GM13976 (cell line): ENCODE measurements around the gene PPIA.
"Not testable (repeated sequence)": the region's sequence is repeated elsewhere in the genome, so short reads cannot be mapped to it uniquely, and the experiment has no call there.

Experiments
- DNase-seq: peaks from one replicate; pipeline ENCODE4 v3.0.0; 2012; ENCODE audit warnings: low spot score
- in situ Hi-C: fragments of 300-500 bp; cut with MboI; formaldehyde crosslinking; loops from one replicate; pipeline ENCODE4 v1.12.0; 2022; ENCODE audit warnings: low sequenced_read_pairs, mixed read lengths, inconsistent platforms; ENCODE audit not compliant: unreplicated experiment
- TF ChIP-seq, protein P1 (sequence below): IDR thresholded peaks from 2 replicates; pipeline ENCODE4 v1.5.1; 2012; ENCODE audit warnings: borderline replicate concordance, mild to moderate bottlenecking; ENCODE audit not compliant: insufficient read depth; ENCODE audit errors: extremely low read depth, missing control alignments, control extremely low read depth

The PPIA gene

DNA sequence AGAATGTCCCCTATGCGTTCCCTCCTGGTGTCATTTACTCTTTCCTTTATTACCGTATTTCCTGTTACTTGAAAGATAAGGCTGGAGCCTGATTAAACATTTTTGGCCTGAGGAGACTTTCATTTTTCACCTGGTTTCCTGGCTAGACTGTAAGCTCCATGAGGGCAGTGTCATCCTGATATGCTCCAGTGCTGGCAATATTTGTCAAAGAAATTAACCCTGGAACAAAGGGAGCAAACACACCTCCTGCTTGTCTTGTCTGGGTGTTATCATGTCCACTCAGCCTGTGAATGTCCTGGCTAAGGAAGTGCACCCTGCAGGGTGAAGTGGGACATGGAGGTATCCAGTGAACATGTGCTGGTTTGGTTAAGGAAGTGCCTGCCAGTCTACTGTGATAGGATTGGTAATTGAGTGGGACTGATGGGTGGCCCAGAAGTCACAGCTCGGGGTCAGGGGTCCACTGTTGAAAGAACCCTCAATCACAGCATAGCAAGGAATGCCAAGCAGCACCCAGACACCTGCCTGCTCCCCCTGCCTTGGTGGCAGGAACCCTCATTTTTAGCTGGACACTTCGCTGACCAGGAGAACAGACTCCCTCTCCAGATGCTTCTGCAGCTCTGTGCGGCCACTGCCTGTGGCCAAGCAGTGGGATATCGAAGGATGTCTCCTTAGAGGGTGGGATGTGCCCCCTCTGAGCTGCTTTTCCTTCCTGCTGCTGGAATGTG lies 20.9 kb upstream of the PPIA start:
- DNase-seq: no peak
- TF ChIP-seq, protein P1, sequence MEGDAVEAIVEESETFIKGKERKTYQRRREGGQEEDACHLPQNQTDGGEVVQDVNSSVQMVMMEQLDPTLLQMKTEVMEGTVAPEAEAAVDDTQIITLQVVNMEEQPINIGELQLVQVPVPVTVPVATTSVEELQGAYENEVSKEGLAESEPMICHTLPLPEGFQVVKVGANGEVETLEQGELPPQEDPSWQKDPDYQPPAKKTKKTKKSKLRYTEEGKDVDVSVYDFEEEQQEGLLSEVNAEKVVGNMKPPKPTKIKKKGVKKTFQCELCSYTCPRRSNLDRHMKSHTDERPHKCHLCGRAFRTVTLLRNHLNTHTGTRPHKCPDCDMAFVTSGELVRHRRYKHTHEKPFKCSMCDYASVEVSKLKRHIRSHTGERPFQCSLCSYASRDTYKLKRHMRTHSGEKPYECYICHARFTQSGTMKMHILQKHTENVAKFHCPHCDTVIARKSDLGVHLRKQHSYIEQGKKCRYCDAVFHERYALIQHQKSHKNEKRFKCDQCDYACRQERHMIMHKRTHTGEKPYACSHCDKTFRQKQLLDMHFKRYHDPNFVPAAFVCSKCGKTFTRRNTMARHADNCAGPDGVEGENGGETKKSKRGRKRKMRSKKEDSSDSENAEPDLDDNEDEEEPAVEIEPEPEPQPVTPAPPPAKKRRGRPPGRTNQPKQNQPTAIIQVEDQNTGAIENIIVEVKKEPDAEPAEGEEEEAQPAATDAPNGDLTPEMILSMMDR: no peak
- in situ Hi-C loops: no loop called here

DNA sequence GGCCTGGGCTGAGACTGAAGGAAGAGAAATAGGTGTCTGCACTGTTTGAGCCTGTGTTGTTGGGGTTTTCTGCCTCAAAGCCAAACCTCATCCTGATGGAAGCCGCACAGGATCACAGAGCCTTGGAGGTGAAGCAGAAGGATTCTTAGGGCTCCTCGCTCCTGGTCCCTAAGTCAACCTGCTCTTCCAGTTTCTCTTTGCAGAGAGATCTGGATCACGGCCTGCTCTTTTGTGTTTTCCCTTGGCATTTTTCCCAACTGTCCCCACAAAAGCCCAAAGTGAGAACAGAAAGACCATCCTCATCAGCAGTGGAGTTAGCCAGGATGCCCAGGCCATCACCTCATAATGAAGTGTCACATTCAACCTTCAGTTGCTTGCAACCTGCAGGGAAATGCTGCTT lies 20.3 kb upstream of the PPIA start:
- no peak for DNase-seq
- TF ChIP-seq, protein P1: no peak
- in situ Hi-C loops: no loop called here

DNA sequence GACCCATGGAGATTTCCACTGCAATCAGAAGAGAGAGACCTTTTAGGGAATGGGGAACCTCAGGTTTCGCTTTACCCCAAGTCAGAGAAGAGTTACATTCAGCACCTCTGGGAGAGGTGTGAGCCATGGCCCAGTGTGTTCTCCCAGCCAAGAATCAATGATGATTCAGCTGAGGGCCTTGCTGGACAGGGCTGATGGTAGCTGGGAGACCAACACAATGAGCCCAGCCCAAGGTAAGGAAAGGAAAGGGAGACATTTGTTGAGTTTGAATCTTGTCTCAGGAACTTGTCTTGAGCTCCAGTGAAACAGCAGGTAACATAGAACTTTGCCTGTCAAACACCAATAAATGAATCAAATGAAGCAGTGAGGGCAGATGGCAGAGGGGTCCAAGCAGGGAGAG lies 14.0 kb upstream of the PPIA start:
- in situ Hi-C loops: no loop called here
- TF ChIP-seq, protein P1: no peak
- DNase-seq: no peak

DNA sequence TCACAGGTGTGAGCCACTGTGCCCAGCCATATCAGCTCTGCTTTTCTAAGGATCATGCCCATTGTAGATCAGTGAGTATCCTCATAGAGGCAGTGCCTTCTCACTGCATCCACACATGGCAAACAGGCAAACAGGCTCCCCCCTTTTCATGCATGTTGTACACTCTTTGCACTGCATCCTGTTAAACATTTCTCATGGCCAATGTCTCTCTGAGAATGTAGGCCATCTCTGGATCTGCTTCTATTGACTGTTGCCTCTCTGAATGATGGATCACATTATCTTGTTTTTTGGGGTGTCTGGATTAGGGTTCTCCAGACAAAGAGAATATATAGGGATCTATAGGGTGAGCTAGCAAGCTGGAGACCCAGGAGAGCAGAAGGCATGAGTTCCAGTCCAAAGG lies 13.1 kb upstream of the PPIA start:
- no peak for DNase-seq
- in situ Hi-C loops: no loop called here
- TF ChIP-seq, protein P1: no peak

DNA sequence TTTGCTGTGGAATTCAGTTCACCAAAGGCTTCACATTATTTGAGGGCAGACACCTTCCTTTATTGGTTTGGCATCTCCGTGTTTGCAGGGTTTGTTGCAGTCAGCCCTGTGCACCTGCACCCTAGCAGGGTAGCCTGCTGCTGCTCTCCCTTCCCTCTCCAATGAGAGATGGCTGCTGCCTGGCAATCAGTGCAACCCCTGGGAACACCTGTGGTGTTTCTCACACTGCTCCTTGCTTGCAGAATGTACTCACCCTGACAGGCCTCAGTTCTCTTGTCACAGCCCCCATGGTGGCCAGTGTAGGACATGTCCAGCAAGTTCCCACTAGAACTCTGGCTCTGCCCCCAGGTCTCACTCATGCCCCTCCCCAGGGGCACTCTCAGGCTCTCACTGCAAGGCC lies 12.1 kb upstream of the PPIA start:
- in situ Hi-C loops: no loop called here
- TF ChIP-seq, protein P1: no peak
- no peak for DNase-seq

- DNase-seq, in situ Hi-C loops: not testable (repeated sequence)
Measured at GRCh38 chr7:44785218-44785617, 11.3 kb upstream of the PPIA start.

DNA sequence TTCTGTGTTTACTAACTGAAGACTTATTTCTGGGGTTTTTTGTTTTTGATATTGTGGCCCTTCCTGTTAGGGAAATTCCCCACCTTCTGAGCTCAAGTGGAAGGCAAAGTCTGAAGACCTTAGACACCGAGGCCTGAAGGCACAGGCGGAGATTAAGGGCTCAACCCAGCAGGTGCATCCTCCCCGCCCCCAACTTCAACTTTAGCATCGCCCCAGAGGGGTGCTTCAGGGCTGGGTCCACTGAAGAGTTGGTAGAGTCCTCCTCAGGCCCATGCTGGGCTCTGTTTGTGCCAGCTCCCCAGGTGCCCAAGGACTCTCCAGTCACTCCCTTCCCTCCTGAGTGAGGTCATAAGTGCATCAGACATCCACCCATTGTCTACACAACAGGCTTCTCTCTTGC lies 9.4 kb upstream of the PPIA start:
- TF ChIP-seq, protein P1: no peak
- in situ Hi-C loops: no loop called here

More for the DNA sequence above, 9.4 kb upstream of the PPIA start:
- DNase-seq: peak; percentile 70
